ENCODE data around the gene USP40. TPM values are rescaled to one million over a fixed set of nuclear protein-coding genes. Genes with fewer than 3 reads are reported as not detected.

The USP40 gene
- total and polyA plus RNA-seq, 2 of the 8 experiments (the other 6 are each of a cell fraction or from before 2014, with no cell fraction given) = 12.0 to 15.7 TPM

DNA sequence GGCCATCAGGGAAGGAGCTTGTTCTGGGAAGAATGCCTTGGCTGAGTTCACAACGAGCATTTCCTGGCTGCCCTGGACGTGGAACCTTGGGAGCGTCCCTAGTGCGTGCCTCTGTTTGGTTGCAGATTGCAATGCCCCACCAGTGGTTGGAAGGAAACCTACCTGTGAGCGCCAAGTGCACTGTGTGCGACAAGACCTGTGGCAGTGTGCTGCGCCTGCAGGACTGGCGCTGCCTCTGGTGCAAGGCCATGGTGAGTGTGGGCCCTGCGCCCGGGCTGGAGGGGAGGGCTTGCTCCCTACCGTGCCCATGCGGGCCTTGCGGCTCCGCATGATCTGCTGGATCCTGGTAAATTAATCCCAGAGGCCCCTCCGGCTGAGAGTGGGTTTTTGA is 130.4 kb downstream of the USP40 start:
- POLR2A ChIA-PET (ENCODE audit: partially characterized antibody) = no interaction called here
- H3K4ac ChIP-seq (replicated peaks; ENCODE audit: insufficient read length, low read depth, low read length) = no peak overlapping the region
- H3K23me2 ChIP-seq (ENCODE audit: low read depth, low read length) = no peaks in the 10 kb centered on the region; the same call in 1 of the 2 replicates

More for the DNA sequence above, 130.4 kb downstream of the USP40 start:
- no peak overlapping the region for H3K9ac ChIP-seq (replicated peaks in 1 of 4; ENCODE audit: extremely low read depth in 1 of 4, low read depth in 3 of 4, low read length in 3 of 4)
- no peak overlapping the region for H4K5ac ChIP-seq (ENCODE audit: insufficient read length, low read depth, low read length)
- CTCF ChIA-PET (ENCODE audit: partially characterized antibody) = interaction anchor here (0.8 to 2.5 kb wide), 5 partner anchors 7 to 32 kb away, joined by 3 to 11 read pairs (median 3); no protein-coding TSS in a partner anchor
- no peaks in the 10 kb centered on the region for H3K79me1 ChIP-seq (ENCODE audit: low read depth, low read length)
- no peak overlapping the region for H3K14ac ChIP-seq (ENCODE audit: insufficient read length)
- H2AFZ ChIP-seq (ENCODE audit: low read length) = no peak overlapping the region
- H3K23ac ChIP-seq (ENCODE audit: insufficient read length) = no peak overlapping the region
- H2BK120ac ChIP-seq (replicated peaks; ENCODE audit: low read depth, low read length) = no peak overlapping the region
- no peak for DNase-seq (ENCODE audit: low read depth in 1 of 2, low spot score in 2 of 2)
- 88% methylated on average over 15 of the region's 15 CpGs; no CpG with 5 or more reads in 1 of the 2 experiments for WGBS, 2 experiments (ENCODE audit: extremely low coverage in 1 of 2, insufficient coverage in 1 of 2, insufficient read length in 1 of 2, insufficient replicate concordance in 2 of 2, low coverage in 1 of 2, low lambda C conversion rate in 2 of 2, missing lambda C conversion rate in 1 of 2)
- no peak overlapping the region for H4K91ac ChIP-seq (replicated peaks; ENCODE audit: insufficient read length, low read length)
- no peak overlapping the region for H2BK12ac ChIP-seq (ENCODE audit: low read depth, low read length)
- peaks cover 0 to 9% of the 10 kb centered on the region in 2 experiments for H4K20me1 ChIP-seq (replicated peaks in 1 of 2; ENCODE audit: control insufficient read depth in 1 of 2, insufficient read depth in 2 of 2, low read length in 2 of 2)
- H3K9me3 ChIP-seq (ENCODE audit: insufficient read depth in 2 of 2, low read depth in 1 of 2, low read length in 1 of 2) = no peaks in the 10 kb centered on the region
- no peak overlapping the region for H3K18ac ChIP-seq (ENCODE audit: extremely low read depth, low read length)
- no peaks in the 10 kb centered on the region for H3K4me1 ChIP-seq (replicated peaks in 1 of 4; ENCODE audit: control insufficient read depth in 3 of 4, insufficient read depth in 4 of 4, low read length in 3 of 4)
- no peak overlapping the region for H3K4me3 ChIP-seq (ENCODE audit: extremely low read depth in 1 of 4, insufficient read depth in 2 of 4, low read depth in 3 of 4, low read length in 4 of 4)
- no peak overlapping the region; the same call in 1 of the 2 replicates for H2BK5ac ChIP-seq (ENCODE audit: low read depth, low read length)
- H3K36me3 ChIP-seq (ENCODE audit: control insufficient read depth in 2 of 4, insufficient read depth in 4 of 4, low read length in 3 of 4) = no peaks in the 10 kb centered on the region; a peak in 2 of 8 replicates
- no peak overlapping the region for H4K8ac ChIP-seq (ENCODE audit: extremely low read depth, insufficient read depth, low read length)
- no peak overlapping the region for H2AK5ac ChIP-seq (ENCODE audit: low read depth, low read length)
- no peaks in the 10 kb centered on the region for H3K27me3 ChIP-seq (replicated peaks in 1 of 4; ENCODE audit: control insufficient read depth in 3 of 4, extremely low read depth in 1 of 4, insufficient read depth in 3 of 4, low read length in 3 of 4)
- H3K56ac ChIP-seq (replicated peaks; ENCODE audit: insufficient read length, low read depth, low read length) = no peak overlapping the region
- no peak overlapping the region for H2BK20ac ChIP-seq (ENCODE audit: low read length)
- H3K79me2 ChIP-seq (ENCODE audit: control insufficient read depth in 1 of 2, insufficient read depth in 2 of 2, low read length in 2 of 2) = no peaks in the 10 kb centered on the region
- TF ChIP-seq TBP (IDR thresholded peaks at IDR 0.05; ENCODE audit: low read depth, low read length) = no peak
- no peak for TF ChIP-seq CHD1 (IDR thresholded peaks at IDR 0.05; ENCODE audit: low read depth, low read length)
- TF ChIP-seq TEAD4 (IDR thresholded peaks at IDR 0.05; ENCODE audit: low read depth, low read length) = no peak
- TF ChIP-seq, protein P1, sequence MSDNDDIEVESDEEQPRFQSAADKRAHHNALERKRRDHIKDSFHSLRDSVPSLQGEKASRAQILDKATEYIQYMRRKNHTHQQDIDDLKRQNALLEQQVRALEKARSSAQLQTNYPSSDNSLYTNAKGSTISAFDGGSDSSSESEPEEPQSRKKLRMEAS (IDR thresholded peaks at IDR 0.05) = no peak
- H3K27ac ChIP-seq (ENCODE audit: low read depth, low read length) = no peak overlapping the region
- FAIRE-seq = no peak
- H3K4me2 ChIP-seq (ENCODE audit: insufficient read depth in 1 of 2, low read depth in 2 of 2, low read length in 2 of 2) = no peak overlapping the region
- no peak overlapping the region for H2BK15ac ChIP-seq (ENCODE audit: low read length)
